ENCODE measurements around the gene ELOVL2.

Gene ELOVL2

DNA sequence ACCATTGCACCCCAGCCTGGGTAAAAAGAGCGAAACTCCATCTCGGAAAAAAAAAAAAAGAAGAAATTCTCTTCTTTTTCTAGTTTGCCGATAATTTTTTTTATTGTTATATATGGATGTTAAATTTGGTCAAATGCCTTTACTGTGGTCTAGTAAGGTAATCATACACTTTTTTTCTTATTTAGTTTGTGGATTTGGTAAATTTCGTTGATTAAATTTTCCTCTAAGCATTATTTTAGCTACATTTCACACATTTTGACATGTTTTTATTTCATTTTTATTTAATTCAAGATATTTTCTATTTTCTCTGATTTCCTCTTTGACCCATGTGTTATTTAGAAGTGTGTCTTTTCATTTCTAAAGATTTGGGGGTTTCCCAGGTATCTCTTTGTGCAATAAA, 18.0 kb upstream of the ELOVL2 start:
- DNase-seq (ENCODE audit: extremely low spot score, insufficient read length, low read depth) (no peak), FAIRE-seq (no peak)

DNA sequence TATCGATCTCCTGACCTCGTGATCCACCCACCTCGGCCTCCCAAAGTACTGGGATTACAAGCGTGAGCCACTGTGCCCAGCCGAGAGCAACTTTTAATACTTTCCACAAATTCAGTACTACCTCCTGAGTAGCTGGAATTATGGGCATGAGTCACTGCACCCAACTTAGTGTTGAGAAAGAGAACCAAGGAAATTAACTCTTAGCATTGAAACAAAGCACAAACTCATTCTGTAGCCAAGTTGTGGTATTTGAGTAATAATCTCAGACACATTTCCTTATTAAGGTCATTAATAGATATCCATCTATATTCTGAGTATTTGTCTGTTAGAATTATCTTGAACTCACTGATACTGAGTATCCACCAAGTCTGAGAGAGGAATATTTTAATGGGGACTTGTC, 14.3 kb upstream of the ELOVL2 start:
- DNase-seq (ENCODE audit: extremely low spot score, insufficient read length, low read depth) = no peak
- no peak for FAIRE-seq

DNA sequence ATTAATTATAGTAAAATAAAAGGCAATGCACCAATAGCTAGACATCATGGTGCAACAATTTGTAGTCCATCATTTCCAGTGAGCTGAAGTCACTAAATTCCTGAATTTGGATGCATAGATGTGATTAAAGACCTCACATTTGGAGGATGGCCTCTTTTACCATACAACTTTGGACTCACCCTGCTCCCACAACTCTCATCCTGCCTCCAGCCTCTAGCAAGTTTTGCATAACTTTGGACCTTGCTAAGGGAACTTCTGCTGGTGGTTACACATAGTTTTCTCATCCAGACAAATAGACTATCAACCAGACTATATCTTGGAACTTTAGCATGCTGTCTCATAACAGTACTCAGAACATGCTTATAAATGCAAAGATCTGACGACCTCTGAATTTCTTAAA, 12.8 kb upstream of the ELOVL2 start:
- DNase-seq (ENCODE audit: extremely low spot score, insufficient read length, low read depth) (no peak), FAIRE-seq (no peak)

DNA sequence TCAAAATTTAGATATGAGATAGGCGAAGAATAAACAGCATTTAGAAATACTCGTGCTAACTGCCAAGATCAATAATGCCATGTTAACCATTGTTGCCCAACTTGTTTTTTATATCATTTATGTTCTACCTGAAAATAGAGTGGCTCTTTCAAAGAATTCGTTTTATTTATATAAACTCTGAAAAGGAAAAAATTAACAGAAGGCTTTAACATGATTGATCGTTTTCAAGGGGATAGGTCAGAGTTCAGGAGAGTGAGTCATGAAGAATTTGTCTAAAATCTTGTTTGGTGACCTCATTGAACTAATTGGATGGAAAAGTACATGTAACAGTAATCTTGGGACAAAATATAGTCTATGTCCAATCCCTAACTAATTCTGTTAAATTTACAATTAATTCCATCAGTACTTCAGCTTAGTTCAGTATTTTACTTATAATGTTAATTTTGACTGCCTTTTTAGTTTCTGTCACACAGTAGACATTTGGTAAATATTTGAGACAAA, 11.1 kb upstream of the ELOVL2 start:
- FAIRE-seq (no peak), DNase-seq (ENCODE audit: extremely low spot score, insufficient read length, low read depth) (no peak)

DNA sequence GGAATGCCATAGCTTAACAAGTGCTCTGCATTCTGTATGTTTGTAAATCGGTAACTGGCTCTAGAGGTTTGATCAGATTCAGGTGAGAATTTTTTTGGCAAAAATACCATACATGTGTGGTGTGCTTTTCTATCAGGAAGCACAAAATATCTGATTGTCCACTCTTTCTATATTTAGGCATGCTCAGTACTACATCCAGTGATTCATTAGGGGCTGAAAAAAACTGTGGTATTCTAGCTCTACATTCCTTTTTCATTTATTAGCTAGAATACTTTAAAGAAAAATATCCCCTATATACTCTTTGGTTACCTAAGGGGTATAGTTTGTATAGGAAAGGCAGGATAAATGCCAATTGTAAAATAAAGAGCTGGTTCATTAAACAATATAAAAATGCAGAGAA, 10.6 kb upstream of the ELOVL2 start:
- DNase-seq (ENCODE audit: extremely low spot score, insufficient read length, low read depth) (no peak), FAIRE-seq (no peak)

DNA sequence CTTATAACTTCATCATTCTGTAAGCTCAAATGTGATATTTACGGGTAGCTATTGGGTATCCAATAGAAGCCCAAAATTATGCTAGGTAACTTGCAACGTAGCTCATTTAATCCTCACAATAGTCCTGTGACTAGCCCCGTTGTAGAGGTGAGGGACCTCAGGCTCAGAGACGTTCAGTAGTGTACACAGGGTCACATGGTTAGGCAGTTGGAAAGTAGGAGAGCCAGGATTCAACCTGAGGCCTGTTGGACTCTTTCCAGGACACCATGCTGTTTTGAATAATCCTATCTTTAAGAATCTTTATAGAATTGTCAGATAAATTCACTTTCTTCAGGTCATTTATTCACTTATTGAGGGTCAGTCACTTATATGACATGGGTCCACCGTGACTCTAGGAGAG, 9.2 kb upstream of the ELOVL2 start:
- DNase-seq (ENCODE audit: extremely low spot score, insufficient read length, low read depth) (no peak), FAIRE-seq (no peak)

DNA sequence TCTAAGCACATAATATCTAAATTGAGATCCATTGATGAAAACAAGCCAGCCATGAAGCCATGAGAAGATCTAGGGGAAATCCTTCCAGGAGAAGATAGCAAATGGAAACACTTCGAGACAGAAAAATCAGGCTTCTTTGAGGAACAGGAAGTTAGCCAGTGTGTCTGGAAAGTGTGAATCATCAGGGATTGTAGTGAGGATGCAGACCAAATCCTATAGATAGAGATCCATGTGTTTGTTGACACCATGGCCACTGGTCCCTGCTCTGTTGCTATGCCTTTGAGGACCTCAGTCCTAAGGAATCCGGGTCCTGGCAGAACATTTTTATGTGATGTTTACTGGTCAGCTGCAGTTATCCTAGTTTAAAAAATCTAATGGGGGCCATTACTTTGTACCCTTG, 6.6 kb upstream of the ELOVL2 start:
- FAIRE-seq = no peak
- no peak for DNase-seq (ENCODE audit: extremely low spot score, insufficient read length, low read depth)

DNA sequence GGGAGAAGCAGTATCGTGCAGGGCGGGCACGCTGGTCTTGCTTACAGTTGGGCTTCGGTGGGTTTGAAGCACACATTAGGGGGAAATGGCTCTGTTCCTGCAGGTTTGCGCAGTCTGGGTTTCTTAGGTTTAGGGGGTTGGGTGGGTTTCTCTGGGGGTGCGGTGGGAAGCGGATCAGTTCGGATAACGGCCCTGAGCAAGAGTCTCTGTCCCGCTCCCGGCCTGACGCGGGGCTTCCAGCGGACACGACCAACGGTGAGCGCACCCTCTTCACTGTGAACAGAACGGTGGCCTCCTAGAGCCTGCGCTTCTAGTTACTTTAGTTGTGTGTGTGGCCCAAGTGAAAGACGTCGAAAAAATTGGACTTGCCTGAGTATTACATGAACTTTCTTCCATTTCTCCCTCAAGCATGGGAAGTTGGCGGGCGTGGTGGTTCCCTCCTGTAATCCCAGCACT, 635 bp upstream of the ELOVL2 start:
- DNase-seq (ENCODE audit: extremely low spot score, insufficient read length, low read depth) (no peak), FAIRE-seq (no peak)

DNA sequence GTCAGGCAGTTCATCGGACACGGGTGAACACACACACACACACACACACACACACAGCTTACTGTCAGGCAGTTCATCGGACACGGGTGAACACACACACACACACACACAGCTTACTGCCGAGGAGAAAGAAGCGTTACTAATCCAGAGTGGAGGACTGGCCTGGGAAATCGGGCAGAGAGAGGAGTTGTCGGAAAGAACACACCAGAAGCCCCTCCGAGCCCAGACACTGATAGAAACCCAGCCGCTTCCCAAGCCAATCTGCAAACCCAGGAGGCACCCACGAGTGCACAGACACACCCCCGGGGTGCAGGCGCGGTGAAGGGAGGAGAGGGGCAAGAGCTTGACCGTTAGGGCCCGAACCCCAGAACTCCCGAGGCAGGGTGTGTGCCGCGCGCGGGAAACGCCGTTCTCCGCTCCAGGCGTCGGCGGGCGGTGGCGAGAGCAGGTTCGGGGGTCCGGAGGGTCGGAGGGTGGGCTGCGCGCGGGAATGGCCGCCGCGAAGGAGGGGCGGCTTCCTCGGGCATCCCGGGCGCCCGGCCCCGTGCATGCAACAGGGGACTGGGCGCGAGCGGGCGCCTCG, 636 bp downstream of the ELOVL2 start:
- DNase-seq (ENCODE audit: extremely low spot score, insufficient read length, low read depth) (no peak), FAIRE-seq (no peak)

DNA sequence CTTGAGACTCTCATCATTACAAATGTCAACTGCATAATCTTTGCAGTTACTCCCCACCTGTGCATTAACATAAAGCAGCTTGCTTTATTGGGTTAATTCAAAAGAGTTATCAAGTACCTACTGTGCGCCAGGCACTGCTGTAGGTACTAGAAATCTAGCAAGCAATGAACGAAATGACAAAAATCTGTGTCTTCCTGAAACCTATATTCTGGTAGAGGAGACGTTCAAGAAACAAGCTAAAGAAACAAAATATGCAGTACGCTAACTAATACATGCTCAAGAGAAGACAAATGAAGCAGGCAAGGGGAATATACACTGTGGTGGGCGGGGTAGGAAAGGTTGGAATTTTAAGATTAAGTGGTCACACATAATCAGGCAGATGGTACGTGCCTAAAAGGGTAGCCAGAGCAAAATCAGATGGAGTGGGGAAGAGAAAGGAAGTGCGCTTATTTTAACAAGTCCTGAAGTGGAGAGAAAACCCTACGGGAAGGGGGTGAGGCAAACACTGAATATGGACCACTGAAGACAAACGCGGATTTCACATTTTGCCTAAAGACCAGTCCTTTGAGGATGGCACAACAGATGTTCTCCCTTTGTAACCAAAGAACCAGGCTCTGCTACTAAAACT, 1.2 kb downstream of the ELOVL2 start:
- FAIRE-seq = no peak
- DNase-seq (ENCODE audit: extremely low spot score, insufficient read length, low read depth) = no peak

DNA sequence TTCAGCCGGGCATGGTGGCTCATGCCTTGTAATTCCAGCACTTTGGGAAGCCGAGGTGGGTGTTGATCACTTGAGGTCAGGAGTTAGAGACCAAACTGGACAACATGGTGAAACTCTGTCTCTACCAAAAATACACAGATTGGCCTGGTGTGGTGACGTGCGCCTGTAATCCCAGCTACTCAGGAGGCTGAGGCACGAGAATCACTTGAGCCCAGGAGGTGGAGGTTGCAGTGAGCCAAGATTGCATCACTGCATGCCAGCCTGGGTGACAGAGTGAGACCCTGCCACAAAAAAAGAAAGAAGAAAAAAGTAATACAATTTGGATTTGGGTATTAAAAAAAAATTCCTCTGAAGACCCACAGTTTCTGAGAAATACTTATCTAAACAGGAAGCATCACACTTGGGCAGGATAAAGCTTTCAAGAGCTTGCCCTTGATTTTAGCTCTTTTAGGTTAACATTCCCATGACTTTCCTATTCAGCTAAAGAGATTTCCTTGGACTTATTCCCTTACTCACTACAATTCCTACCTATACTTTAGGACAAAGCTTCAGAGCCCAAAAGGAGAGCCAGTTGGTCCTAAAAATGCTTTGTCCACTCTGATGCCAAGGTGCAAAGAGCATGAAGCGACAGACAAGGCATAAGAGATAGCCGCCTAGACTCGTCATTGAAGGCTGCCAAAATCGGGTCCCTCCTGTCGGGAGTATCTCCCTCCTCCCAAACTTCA, 1.9 kb downstream of the ELOVL2 start:
- FAIRE-seq (no peak), DNase-seq (ENCODE audit: extremely low spot score, insufficient read length, low read depth) (no peak)

DNA sequence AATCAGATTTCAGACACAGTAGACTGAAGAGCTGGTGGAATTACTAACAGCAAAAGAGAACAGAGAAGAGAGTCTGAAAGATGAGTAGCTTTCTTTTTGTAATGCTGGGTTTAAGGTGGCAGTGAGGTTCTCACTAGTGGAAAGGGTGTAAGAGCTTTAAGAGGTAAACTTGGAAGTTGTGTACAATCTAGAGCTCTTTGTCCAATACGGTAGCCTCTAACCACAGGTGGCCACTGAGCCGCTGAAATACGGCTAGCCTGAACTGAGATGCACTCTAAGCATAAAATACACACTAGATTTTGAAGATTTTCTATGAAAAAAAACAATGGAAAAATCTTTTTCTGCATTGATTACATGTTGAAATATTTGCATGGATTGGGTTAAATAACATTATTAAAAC, 4.0 kb downstream of the ELOVL2 start:
- FAIRE-seq = no peak
- DNase-seq (ENCODE audit: extremely low spot score, insufficient read length, low read depth) = no peak

DNA sequence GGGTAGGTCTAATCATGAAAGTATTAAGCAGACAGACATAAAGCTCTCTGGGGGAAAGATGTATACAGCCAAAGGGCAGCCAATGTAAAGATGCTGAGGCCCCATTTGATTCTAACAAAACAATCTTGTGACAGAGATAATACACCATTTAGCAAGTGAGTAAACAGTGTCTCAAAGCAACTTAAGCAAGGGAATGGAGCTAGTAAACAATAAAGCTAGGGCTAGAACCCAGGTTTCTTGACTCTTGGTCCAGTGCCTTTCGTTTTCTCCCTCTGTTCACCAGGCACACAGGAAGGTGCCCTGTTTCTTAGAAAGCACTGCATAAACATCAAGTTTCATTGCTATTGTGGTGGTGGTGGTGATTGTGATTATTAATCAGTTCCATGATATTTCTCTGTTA, 5.1 kb downstream of the ELOVL2 start:
- no peak for FAIRE-seq
- no peak for DNase-seq (ENCODE audit: extremely low spot score, insufficient read length, low read depth)

DNA sequence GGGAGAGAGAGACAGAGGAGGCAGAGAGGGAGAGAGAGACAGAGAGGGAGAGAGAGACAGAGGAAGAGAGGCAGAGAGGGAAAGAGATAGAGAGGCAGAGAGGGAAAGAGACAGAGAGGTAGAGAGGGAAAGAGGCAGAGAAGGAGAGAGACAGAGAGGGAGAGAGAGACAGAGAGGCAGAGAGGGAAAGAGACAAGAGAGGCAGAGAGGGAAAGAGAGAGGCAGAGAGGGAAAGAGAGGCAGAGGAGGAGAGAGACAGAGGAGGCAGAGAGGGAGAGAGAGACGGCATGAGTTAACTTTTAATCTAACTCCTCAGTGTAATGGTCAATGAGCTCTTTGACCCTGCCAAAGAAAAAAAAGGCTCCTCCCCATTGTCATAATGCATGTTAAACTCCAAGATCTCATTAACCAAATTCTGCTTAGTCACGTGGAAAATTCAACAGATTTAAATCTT, 7.1 kb downstream of the ELOVL2 start:
- FAIRE-seq (no peak), DNase-seq (ENCODE audit: extremely low spot score, insufficient read length, low read depth) (no peak)

DNA sequence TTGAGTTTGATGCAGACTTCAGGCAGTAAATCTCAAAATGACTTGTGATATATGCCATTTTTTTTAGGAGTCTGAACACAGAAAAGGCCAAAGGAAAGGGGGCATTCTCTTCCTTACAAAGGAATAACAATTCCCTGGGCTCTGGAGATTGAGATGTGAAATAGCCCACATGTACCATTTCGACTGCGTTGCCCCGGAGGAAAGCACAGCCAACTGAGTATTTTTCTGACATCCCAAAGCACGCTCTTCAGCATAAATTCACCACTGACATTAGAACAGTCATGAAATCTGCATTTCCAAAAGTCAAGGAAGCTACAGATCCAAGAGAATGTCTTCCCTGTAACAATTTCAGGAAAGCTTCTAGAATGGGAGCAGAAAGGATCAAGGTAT, 7.8 kb downstream of the ELOVL2 start:
- DNase-seq (ENCODE audit: extremely low spot score, insufficient read length, low read depth) = no peak
- no peak for FAIRE-seq

DNA sequence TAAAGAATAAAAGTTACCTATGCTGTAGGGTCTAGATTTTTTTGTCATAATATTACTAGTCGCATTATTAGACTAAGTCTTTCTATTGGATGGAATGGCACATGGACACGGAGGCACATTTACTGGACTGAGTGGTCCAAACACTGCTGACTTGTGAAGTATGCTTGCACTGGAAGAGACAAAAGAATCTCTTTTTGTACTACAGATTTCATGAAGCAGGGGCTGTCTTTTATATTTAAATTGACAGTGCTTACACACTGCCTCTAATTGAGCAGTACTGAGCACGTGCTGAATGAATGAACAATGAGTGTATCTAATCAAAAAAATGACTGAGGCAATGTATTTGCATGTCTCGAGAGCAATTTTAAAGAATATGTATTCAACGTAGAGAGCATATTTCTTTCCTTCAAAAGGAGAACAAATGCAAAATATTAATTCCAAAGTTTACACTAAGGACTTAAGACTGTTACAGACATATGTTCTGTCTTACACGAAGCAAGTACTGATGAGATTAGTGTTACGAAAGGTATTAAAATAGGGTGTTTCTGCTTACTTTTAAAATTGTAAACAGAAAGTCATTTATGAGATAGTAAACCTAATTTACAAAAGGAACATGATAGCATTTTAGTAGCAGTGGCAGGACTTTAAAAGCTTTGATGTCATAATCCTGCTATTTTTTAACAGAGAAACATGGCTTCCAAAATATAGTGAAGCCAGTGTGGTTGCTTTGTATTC, 8.3 kb downstream of the ELOVL2 start:
- FAIRE-seq (no peak), DNase-seq (ENCODE audit: extremely low spot score, insufficient read length, low read depth) (no peak)

DNA sequence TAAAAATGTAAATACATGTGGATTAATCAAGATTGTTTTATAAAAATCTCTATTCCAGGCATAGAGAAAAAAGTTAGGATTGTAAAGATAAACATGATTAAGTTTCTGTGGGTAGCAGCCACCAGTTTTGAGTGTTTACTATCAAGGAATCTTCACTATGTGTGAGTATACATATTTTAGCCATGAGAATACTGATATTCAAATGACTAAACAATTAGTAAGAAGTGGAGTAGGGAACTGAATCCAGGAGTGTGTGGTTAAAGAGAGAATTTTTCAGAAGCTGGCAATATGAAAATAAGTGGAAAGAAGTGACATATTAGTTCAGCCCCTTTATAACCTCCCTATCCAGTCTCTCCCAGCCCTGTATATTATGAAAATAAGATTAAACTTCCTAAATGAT, 10.3 kb downstream of the ELOVL2 start:
- FAIRE-seq (no peak), DNase-seq (ENCODE audit: extremely low spot score, insufficient read length, low read depth) (no peak)

DNA sequence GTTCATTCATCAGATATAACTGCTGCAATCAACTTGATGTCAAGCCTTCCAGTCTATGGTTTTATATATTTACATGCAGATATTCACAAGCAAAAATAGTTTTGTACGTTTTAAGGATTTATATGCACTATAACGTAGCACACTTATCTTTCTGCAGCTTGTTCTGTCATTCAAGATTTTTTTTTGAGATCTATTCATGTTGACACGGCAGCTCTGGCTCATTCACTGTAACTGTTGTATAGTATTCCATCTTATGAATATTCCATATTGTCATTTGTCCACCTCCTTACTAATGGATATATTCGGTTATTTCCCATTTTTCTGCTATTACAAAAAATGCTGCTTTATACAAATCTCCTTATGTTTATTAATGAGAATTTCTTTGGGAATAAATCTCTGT, 13.2 kb downstream of the ELOVL2 start:
- DNase-seq (ENCODE audit: extremely low spot score, insufficient read length, low read depth) (no peak), FAIRE-seq (no peak)

DNA sequence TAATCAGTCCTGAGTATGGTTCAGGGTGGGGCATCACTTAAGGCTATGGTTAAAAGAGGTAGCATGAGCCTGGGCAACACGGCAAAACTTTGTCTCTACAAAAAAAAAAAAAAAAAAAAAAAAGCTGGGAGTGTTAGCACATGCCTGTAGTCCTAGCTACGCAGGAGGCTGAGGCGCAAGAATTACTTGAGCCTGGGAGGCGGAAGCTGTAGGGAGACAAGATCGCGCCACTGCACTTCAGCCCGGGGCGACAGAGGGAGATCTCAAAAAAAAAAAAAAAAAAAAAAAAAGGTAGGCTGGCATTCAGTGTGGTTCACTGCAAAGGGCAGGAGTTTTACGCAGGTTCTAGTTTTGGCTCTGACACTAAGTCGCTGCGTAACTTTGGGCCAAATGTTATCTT, 15.1 kb downstream of the ELOVL2 start:
- DNase-seq (ENCODE audit: extremely low spot score, insufficient read length, low read depth) = no peak
- FAIRE-seq = no peak

DNA sequence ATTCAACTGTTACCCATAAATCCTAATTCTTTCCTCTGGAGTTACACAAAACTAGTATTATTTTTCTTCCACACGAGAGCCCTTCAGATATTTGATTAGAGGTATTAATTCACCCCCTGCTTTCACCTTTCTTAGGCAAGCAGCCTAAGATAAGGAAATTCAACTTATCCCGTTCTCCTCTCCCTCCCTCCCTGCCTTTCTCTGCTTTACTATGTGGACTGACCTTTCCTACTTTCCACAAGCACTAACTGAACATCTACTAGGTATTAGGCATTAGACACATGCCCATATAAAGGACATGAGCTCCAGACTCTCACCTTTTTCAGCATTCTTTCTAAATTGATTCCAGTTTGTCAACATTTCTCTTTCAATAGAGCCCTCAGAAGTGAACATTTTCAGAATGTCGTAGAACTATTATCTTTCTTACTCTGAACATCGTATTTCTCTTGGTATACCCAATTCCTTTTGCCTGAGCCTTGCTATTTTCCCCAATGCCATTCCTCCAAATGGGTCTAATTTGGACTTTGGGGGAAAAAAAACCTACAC, 16.5 kb downstream of the ELOVL2 start:
- no peak for DNase-seq (ENCODE audit: extremely low spot score, insufficient read length, low read depth)
- no peak for FAIRE-seq

Data from GM18507 (cell line).